Astrocyte (in vitro differentiated cells and primary cell): Measurements from ENCODE around the gene REEP6.

Source experiments
- EZH2 ChIP-seq: IDR thresholded peaks from 2 replicates; pipeline ENCODE4 v1.6.1; 2012; ENCODE audit warnings: mild to moderate bottlenecking, low read length, inconsistent platforms; ENCODE audit not compliant: insufficient read depth
- TF ChIP-seq, protein P1 (sequence below): IDR thresholded peaks from 2 replicates; pipeline ENCODE4 v1.5.1; 2011; ENCODE audit warnings: low read depth, mild to moderate bottlenecking, inconsistent platforms, low read length, moderate library complexity; ENCODE audit not compliant: insufficient read depth

DNA sequence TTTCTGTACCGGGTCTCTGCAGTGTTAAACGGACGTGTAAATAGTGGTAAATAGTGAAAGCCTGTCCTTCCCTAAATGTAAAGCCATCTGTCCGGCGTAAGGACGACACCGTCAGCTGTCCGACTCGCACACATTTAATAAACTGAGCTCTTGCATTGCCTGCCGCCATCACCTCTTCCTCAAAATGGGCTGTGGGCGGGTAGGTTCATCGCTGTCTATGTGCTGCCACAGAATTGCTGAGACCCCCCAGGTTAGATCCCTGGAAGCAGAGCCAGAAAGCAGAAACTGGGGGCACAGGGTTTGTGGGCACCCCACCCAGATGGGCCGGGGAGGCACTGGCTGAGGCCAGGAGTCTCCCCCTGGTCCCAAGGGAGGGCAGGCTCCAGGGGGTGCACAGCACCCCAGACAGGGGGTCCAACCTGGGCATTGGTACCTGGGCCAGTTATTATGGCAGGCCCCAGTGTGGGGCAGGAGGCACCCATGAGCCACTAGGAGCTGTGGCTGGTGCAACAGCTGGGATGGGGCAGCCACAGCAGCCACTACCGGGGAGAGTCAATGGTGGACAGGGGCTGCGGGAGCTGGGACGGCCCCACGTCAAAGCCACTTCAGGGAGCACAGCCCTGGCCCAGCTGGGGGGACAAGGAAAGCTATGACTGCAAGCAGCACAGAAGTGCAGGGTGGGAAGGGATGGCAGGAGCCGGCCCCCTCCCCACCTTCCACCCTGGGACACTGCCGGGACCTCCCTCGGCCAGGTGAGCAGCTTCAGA is 17.7 kb upstream of the REEP6 start:
- TF ChIP-seq EZH2, result no peak
- TF ChIP-seq, protein P1, sequence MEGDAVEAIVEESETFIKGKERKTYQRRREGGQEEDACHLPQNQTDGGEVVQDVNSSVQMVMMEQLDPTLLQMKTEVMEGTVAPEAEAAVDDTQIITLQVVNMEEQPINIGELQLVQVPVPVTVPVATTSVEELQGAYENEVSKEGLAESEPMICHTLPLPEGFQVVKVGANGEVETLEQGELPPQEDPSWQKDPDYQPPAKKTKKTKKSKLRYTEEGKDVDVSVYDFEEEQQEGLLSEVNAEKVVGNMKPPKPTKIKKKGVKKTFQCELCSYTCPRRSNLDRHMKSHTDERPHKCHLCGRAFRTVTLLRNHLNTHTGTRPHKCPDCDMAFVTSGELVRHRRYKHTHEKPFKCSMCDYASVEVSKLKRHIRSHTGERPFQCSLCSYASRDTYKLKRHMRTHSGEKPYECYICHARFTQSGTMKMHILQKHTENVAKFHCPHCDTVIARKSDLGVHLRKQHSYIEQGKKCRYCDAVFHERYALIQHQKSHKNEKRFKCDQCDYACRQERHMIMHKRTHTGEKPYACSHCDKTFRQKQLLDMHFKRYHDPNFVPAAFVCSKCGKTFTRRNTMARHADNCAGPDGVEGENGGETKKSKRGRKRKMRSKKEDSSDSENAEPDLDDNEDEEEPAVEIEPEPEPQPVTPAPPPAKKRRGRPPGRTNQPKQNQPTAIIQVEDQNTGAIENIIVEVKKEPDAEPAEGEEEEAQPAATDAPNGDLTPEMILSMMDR, result no peak
